CMK (cell line): ENCODE data around the gene SH2D4B.

Experiments
- DNase-seq: peaks from one replicate; pipeline ENCODE4 v3.0.0-alpha.2; 2010; ENCODE audit warnings: low read depth

SH2D4B gene

DNA sequence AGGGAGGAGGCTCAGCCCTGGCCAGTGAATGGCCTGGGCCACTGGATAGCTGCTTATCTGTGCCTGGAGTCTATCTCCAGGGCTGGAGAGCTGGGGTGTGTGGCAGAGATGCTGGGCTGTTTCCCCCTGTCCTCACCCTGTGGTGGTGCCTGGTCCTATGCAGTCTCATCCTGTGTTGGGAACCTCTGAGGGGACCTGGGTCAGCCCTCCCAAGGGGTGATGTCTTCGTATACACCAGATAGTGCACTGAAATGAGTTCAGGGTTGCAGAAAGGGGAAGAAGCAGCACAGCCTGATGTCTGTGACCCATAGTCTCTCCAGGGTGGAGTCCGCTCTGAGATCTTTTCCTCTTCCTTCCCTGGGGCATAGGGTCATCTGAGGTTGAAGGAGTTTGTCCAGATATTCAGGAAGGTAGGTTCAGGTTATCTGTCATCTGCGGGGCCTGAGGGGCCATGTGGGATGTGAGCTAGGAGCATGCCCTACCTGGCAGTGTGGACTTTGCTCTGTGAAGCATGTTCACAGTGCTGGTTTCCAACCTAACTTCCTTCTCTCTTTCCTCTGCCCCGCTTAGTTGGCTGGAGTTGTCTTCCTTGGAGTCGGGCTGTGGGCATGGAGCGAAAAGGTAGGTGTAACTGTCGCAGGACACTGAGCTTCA lies 33.4 kb upstream of the SH2D4B start:
- DNase-seq, result peak; percentile 92

DNA sequence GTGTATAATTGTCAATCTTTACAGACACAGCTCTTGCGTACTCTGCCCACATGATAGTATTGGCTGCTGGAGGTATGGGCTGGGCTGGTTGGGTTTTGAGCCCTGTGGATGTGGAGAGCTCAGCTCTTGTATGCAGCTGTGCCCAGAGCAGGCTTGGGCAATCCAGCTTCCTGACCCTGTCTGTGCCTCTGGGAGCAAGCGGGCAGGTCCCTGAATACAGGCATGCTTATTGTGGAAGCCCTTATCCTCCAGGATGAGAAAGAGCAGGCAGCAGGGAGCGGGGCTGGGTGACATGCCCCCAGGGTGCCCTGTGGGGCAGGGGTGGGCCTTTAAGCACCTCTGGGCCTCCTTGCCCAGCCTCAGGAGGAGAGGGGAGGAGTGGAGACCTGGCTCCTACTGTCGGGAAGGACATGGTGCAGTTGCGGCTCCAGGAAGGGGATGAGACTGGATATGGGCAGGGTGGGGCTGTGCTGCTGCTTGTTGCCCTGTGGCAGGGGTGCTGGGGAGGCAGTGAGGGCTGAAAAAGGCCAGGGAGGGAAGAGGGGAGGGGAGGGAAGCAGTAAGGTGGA lies 32.7 kb upstream of the SH2D4B start:
- DNase-seq, result no peak

GRCh38 chr10:80506189-80506575 lies 31.5 kb upstream of the SH2D4B start:
- DNase-seq, result no peak

DNA sequence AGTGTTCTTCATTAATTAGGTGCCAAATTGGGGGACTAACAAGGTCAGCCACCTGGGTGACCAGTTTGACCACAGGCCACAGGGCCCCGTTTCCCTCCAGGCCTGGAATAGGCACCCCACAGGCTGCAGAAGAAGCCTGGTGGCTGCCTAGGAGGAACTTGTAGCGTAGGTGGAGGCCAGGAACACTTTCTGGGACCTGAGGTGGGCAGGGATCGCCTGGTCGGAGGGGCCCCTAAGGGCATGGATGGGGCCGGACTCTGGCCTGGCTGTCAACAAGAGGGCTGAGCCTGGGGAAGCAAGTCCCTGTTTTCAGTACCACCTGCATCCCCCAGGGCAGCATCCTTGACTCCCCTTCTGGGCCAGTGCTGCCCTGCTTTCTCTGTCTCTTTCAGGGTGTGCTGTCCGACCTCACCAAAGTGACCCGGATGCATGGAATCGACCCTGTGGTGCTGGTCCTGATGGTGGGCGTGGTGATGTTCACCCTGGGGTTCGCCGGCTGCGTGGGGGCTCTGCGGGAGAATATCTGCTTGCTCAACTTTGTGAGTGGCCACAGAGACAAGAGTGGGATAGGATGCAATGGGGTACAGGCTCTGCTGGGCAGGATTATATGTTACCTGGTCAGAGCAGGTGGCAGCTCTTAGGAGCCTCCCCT lies 30.7 kb upstream of the SH2D4B start:
- DNase-seq, result no peak

GRCh38 chr10:80509108-80509402 lies 28.6 kb upstream of the SH2D4B start:
- DNase-seq, result no peak

- no peak for DNase-seq
These were observed 28.1 kb upstream of the SH2D4B start for GRCh38 chr10:80509403-80510161.

DNA sequence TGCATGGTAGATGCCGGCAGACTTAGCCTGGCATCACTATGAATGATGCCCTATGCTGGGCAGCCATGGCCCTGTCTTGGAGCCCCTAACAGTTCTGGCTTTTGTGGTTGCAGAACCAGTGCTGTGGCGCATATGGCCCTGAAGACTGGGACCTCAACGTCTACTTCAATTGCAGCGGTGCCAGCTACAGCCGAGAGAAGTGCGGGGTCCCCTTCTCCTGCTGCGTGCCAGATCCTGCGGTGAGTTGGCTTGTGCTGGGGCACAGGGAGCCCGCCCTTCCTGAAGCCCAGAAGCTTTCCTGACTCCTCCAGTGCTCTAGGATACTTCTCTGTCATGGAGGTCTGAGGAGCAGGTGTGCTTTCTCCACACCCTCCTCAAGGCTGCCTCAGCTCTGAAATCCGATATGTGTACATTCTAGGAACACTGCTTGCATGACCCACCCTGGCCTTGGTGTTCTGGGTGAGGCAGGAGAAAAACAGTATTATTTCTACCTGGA lies 25.6 kb upstream of the SH2D4B start:
- DNase-seq, result no peak

DNA sequence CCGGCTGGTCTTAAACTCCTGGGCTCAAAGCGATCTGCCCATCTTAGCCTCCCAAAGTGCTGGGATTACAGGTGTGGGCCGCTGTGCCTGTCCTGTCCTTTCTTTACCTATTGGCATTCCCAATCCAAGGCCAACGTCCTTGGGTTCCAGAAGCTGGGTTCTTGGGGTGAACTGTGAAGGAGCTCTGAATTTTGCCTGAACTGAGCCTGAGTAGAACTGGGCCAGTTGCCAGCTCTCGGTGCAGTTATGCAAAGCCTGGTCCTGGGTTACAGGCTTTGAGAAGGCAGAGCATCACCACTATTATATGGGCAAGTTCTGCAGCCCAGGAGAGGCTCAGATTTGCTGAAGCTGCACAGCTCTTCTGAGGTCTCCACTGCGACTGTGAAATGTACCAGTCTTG lies 24.6 kb upstream of the SH2D4B start:
- DNase-seq, result no peak

- no peak for DNase-seq
These were observed 22.2 kb upstream of the SH2D4B start for GRCh38 chr10:80515511-80515910.

GRCh38 chr10:80515941-80516340 lies 21.8 kb upstream of the SH2D4B start:
- no peak for DNase-seq

DNA sequence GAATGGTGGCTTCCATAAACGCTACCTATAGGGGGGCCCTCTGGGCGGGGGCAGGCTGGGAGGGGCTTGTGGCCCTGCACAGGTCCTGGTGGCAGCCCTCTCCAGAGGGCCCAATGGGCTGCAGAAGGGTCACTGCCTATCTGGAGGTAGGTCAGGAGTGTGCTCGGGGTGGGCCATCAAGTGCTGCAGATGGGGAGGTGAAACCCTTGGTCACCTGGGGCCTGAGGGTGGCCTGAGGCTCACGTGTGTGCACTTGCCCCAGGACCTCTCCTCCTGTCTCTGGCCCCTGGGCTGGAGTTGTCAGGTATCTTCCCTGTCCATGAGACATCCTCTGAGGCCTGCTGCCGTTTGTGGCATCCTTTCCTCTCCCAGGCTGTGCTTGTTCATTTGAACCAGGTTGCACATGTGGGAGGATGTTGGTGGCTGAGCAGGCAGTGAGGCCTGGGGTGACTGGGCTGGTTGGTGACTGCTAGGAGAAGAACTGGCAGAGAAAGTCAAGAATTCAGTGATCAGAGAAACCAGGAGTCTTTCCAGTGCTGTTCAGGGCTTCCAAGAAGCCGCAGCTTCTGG lies 21.1 kb upstream of the SH2D4B start:
- DNase-seq, result no peak

GRCh38 chr10:80517416-80518142 lies 20.1 kb upstream of the SH2D4B start:
- no peak for DNase-seq

- no peak for DNase-seq
These were observed 19.4 kb upstream of the SH2D4B start for GRCh38 chr10:80518143-80518806.

GRCh38 chr10:80518807-80519360 lies 18.8 kb upstream of the SH2D4B start:
- DNase-seq, result no peak

GRCh38 chr10:80519936-80520650 lies 17.6 kb upstream of the SH2D4B start:
- no peak for DNase-seq

GRCh38 chr10:80520661-80521470 lies 16.8 kb upstream of the SH2D4B start:
- DNase-seq, result no peak

DNA sequence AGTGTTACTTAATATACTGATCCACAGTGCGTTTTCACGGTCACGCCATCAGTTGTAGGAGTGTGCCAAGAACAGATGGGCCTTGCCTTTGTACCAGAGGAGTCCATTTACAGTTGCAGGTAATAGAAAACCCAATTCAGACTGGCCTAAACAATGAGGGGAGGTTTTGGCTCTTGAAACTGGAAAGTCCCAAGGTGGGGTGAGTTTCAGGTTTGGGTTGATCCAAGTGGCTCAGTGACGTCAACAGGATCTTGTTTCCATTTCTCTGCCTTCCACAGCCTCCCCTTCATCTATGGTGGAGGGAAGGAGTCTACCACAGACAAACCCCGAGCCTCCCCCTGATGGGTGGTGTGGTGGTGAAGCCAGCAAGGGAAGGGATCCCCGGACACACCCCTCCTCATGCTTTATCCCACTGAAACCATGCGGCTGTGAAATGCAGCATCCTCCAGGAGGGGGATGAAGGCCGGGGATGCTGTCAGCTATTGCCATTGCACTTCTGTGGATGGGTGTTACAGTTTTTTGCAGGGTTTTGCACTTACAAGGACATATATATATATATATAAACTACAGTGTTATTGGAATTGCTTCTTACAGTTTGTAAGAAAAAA lies 14.8 kb upstream of the SH2D4B start:
- DNase-seq, result no peak

GRCh38 chr10:80523773-80524172 lies 13.9 kb upstream of the SH2D4B start:
- DNase-seq, result no peak
